ENCODE measurements around the gene PLA2G2F.

The PLA2G2F gene

DNA sequence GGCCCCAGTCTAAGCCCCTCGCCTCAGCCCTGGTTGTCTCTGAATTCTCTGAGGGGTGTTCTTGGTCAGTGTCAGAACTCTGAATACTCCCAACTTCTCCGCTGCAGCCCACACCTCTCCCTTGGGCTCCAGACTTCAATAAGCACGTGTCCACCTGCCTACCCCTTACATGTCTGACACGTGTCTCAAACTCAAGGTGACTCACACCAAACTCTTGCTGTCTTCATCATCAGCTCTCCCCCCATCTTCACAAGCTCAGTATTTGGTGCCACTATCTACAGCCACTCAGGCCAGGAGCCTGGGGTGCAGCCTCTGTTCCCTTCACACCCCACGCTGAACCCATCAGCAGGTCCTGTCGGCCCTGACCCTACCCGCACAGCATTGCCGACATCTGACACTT is 28.0 kb downstream of the PLA2G2F start:
- Histone ChIP-seq H3K36me3 (ENCODE audit: control insufficient read depth, insufficient read depth, low read length) (no peaks in the 10 kb centered on the region), H3K27ac (ENCODE audit: insufficient read depth, low read length, poor library complexity, severe bottlenecking) (no peak overlapping the region), H3K9me3 (ENCODE audit: control insufficient read depth, low read length) (no peaks in the 10 kb centered on the region), H3K27me3 (replicated peaks; ENCODE audit: control insufficient read depth, insufficient read depth, low read length, poor library complexity, severe bottlenecking) (no peaks in the 10 kb centered on the region), H3K4me3 (ENCODE audit: insufficient read depth, low read depth, low read length, poor library complexity, severe bottlenecking) (no peak overlapping the region), H3K4me1 (ENCODE audit: control insufficient read depth, insufficient read depth, low read length, poor library complexity, severe bottlenecking) (peaks cover 7% of the 10 kb centered on the region)
- no peak for DNase-seq

DNA sequence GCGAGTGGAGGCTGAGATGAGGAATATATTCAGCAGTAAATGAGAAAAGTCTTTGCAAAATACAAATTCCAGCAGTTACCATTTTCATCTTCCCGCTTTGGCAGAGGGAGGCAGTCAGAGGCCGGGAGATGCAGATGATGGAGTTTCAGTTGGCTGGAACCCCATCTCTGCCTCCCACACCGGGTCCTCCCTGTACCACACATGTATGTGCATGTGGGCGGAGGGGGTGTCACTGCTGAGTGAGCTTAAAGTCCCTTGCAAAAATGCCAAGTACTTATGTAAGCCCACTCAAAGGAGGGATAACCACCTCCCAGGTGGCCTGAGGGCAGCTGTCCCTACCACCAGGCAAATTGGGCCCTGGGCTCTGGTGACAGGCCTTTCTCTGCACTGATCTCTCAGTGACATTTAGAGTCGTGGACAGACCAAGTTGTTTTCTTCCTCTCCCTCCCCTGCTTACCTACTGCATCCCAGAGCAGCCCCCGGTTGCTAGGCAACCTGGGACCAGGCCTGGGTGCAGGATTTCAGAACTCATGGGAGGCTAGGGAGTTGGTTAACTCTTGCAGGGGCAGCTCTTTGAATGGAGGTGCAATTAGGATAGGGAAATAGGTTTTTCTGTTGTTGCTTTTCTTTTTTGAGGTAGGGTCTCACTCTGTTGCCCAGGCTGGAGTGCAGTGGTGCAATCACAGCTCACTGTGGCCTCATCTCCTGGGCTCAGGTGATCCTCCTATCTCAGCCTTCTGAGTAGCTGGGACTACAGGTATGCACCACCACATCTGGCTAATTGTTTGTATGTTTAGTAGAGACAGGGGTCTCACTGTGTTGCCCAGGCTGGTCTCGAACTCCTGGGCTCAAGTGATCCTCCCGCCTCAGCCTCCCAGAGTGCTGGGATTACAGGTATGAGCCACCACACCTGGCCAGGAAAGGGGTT is 29.7 kb downstream of the PLA2G2F start:
- no peaks in the 10 kb centered on the region for H3K27me3 ChIP-seq (replicated peaks; ENCODE audit: control insufficient read depth, insufficient read depth, low read length, poor library complexity, severe bottlenecking)

DNA sequence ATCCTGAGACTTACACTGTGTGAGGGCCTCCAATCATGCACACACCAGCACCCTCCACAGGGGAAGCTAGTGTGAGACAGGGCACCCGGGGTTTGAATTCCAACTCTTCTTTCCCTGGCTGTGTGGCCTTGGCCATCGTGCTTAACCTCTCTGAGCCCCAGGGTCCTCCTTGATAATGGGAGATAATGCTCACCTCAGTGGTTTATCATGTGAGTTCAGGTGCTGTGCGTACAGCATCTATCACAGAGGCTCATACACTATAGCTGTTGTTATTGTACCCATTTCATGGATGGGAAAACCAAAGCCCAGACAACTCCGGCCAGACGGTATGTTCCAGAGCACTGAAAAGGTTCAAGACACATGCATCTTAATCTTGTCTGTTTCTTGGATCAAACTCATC is 30.8 kb downstream of the PLA2G2F start:
- H3K36me3 ChIP-seq (ENCODE audit: control insufficient read depth, insufficient read depth, low read length), result no peaks in the 10 kb centered on the region
- H3K4me3 ChIP-seq (ENCODE audit: insufficient read depth, low read depth, low read length, poor library complexity, severe bottlenecking), result no peak overlapping the region
- no peak overlapping the region for H3K27ac ChIP-seq (ENCODE audit: insufficient read depth, low read length, poor library complexity, severe bottlenecking)
- DNase-seq, result no peak
- peaks cover 10% of the 10 kb centered on the region for H3K4me1 ChIP-seq (ENCODE audit: control insufficient read depth, insufficient read depth, low read length, poor library complexity, severe bottlenecking)
- no peaks in the 10 kb centered on the region for H3K27me3 ChIP-seq (replicated peaks; ENCODE audit: control insufficient read depth, insufficient read depth, low read length, poor library complexity, severe bottlenecking)
- no peaks in the 10 kb centered on the region for H3K9me3 ChIP-seq (ENCODE audit: control insufficient read depth, low read length)

More for the DNA sequence above, 29.7 kb downstream of the PLA2G2F start:
- Histone ChIP-seq H3K36me3 (ENCODE audit: control insufficient read depth, insufficient read depth, low read length) (no peaks in the 10 kb centered on the region), H3K4me3 (ENCODE audit: insufficient read depth, low read depth, low read length, poor library complexity, severe bottlenecking) (no peak overlapping the region), H3K9me3 (ENCODE audit: control insufficient read depth, low read length) (no peaks in the 10 kb centered on the region), H3K27ac (ENCODE audit: insufficient read depth, low read length, poor library complexity, severe bottlenecking) (no peak overlapping the region), H3K4me1 (ENCODE audit: control insufficient read depth, insufficient read depth, low read length, poor library complexity, severe bottlenecking) (peaks cover 10% of the 10 kb centered on the region)
- no peak for DNase-seq

DNA sequence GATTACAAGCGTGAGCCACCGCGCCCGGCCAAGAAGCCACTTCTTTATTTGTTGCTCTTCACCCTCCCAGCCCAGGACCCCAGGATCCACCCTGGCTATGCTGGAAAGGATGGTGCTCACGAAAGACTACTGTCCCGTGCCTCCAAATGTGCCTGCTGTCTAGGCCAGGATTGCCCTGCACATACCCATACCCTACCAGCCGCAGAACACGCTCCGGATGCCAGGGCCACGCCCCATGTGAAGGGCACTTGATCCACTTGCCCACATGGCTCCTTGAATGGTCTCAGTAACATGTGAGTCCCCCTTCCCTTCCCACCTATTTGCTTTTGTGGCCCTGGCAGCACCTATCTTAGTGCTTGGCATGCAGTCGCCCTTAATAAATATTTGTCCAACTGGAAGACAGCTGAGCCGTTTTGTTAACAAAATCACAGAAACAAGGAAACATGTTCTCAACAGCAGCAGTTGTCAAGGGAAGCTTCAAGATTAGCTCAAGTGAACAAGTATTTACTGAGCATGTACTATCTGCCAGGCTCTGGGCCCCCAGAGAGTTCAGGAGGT is 33.0 kb downstream of the PLA2G2F start:
- Histone ChIP-seq H3K27me3 (replicated peaks; ENCODE audit: control insufficient read depth, insufficient read depth, low read length, poor library complexity, severe bottlenecking) (no peaks in the 10 kb centered on the region), H3K9me3 (ENCODE audit: control insufficient read depth, low read length) (no peaks in the 10 kb centered on the region), H3K36me3 (ENCODE audit: control insufficient read depth, insufficient read depth, low read length) (no peaks in the 10 kb centered on the region), H3K27ac (ENCODE audit: insufficient read depth, low read length, poor library complexity, severe bottlenecking) (no peak overlapping the region), H3K4me1 (ENCODE audit: control insufficient read depth, insufficient read depth, low read length, poor library complexity, severe bottlenecking) (peaks cover 10% of the 10 kb centered on the region), H3K4me3 (ENCODE audit: insufficient read depth, low read depth, low read length, poor library complexity, severe bottlenecking) (no peak overlapping the region)
- DNase-seq, result no peak

DNA sequence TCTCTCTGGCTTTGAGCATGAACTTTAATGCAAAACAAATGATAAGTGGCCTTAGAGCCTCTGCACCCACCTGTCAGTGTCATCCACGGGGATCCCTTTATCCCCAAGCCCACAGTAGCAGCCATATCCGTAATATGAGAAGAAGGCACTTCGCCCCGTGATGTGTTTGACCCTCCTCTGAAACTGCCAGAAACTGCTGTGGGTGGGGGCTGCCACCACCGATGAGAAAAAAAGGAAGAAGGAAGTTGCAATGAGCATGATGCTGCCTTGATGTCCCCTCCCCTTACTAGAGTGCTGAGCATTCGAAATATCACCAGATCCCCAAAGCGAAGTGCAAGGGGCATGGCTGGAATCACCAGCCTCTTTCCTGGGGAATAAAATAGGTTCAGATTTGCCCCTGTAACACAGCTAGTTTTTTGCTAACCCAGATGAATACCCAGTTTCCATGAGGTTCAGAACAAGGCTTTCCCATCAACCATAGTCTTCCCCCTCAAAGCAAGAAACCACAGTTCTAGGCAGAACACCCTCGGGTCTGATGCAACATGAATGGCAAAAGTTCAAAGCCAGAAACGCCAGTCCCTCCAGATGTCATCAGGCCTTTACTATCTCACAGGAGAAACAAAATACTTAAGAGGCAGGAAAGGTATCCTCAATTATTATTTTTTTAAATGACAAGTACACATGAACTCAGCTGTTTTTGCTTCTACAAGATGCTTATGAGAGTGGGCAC is 36.0 kb downstream of the PLA2G2F start:
- no peak for DNase-seq
- no peak overlapping the region for H3K4me3 ChIP-seq (ENCODE audit: insufficient read depth, low read depth, low read length, poor library complexity, severe bottlenecking)
- H3K4me1 ChIP-seq (ENCODE audit: control insufficient read depth, insufficient read depth, low read length, poor library complexity, severe bottlenecking), result peaks cover 10% of the 10 kb centered on the region
- no peaks in the 10 kb centered on the region for H3K27me3 ChIP-seq (replicated peaks; ENCODE audit: control insufficient read depth, insufficient read depth, low read length, poor library complexity, severe bottlenecking)
- no peak overlapping the region for H3K27ac ChIP-seq (ENCODE audit: insufficient read depth, low read length, poor library complexity, severe bottlenecking)
- H3K36me3 ChIP-seq (ENCODE audit: control insufficient read depth, insufficient read depth, low read length), result no peaks in the 10 kb centered on the region
- H3K9me3 ChIP-seq (ENCODE audit: control insufficient read depth, low read length), result no peaks in the 10 kb centered on the region

DNA sequence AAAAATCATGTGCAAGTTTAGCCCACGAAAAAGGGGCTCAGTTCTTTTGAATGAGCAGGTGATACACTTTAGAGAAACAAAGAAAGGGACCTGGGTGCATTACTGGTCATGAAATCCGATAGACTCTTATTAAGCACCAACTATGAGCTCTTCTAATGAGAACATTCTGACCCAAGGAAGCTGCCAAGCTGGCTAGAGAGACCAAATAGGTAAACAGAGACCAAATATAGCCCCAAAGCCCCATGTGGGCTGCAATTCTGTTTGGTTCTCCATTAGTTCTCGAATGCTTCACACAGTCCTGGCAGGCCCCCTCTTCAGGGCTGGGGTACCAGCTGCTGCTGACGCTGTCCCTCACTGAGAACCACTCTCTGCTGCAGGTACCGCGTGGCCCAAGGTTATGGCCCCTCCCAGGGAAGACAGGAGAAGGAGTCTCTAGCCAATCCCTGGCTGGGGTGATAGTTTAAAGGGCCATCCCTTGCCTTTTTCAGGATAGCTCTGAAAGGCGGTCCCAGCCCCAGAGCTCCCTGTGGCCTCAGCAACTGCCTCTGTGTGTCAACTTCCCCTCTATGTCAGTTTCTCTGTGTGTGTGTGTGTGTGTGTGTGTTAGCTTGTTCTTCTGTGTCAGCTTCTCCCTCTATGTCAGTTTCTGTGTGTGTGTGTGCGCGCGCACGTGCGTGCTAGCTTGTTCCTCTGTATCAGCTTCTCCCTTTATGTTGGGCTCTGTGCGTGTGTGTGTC is 39.7 kb downstream of the PLA2G2F start:
- Histone ChIP-seq H3K4me3 (ENCODE audit: insufficient read depth, low read depth, low read length, poor library complexity, severe bottlenecking) (no peak overlapping the region), H3K27me3 (replicated peaks; ENCODE audit: control insufficient read depth, insufficient read depth, low read length, poor library complexity, severe bottlenecking) (no peaks in the 10 kb centered on the region), H3K4me1 (ENCODE audit: control insufficient read depth, insufficient read depth, low read length, poor library complexity, severe bottlenecking) (no peaks in the 10 kb centered on the region), H3K36me3 (ENCODE audit: control insufficient read depth, insufficient read depth, low read length) (no peaks in the 10 kb centered on the region), H3K27ac (ENCODE audit: insufficient read depth, low read length, poor library complexity, severe bottlenecking) (no peak overlapping the region), H3K9me3 (ENCODE audit: control insufficient read depth, low read length) (no peaks in the 10 kb centered on the region)
- DNase-seq, result no peak

DNA sequence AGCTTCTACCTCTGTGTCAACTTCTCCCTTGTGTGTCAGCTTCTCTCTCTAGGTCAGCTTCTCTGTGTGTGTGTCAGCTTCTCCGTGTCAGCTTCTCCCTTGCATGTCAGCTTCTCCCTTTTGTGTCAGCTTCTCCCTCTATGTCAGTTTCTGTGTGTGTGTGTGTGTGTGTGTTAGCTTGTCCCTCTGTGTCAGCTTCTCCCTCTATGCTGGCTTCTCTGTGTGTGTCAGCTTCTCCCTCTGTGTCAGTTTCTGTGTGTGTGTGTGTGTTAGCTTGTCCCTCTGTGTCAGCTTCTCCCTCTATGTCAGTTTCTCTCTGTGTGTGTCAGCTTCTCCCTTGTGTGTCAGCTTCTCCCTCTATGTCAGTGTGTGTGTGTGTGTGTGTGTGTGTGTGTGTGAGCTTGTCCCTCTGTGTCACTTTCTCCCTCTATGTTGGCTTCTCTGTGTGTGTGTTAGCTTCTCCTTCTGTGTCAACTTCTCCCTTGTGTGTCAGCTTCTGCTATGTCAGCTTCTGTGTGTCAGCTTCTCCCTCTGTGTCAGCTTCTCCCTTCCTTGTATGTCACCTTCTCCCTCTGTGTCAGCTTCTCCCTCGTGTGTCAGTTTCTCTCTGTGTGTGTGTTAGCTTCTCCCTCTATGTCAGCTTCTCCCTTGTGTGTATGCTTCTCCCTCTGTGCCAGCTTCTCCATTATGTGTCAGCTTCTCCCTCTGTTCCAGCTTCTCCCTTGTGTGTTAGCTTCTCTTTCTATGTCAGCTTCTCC is 40.4 kb downstream of the PLA2G2F start:
- no peak overlapping the region for H3K4me3 ChIP-seq (ENCODE audit: insufficient read depth, low read depth, low read length, poor library complexity, severe bottlenecking)
- no peak for DNase-seq
- H3K36me3 ChIP-seq (ENCODE audit: control insufficient read depth, insufficient read depth, low read length), result no peaks in the 10 kb centered on the region
- H3K27me3 ChIP-seq (replicated peaks; ENCODE audit: control insufficient read depth, insufficient read depth, low read length, poor library complexity, severe bottlenecking), result no peaks in the 10 kb centered on the region
- no peaks in the 10 kb centered on the region for H3K4me1 ChIP-seq (ENCODE audit: control insufficient read depth, insufficient read depth, low read length, poor library complexity, severe bottlenecking)
- no peaks in the 10 kb centered on the region for H3K9me3 ChIP-seq (ENCODE audit: control insufficient read depth, low read length)
- no peak overlapping the region for H3K27ac ChIP-seq (ENCODE audit: insufficient read depth, low read length, poor library complexity, severe bottlenecking)

DNA sequence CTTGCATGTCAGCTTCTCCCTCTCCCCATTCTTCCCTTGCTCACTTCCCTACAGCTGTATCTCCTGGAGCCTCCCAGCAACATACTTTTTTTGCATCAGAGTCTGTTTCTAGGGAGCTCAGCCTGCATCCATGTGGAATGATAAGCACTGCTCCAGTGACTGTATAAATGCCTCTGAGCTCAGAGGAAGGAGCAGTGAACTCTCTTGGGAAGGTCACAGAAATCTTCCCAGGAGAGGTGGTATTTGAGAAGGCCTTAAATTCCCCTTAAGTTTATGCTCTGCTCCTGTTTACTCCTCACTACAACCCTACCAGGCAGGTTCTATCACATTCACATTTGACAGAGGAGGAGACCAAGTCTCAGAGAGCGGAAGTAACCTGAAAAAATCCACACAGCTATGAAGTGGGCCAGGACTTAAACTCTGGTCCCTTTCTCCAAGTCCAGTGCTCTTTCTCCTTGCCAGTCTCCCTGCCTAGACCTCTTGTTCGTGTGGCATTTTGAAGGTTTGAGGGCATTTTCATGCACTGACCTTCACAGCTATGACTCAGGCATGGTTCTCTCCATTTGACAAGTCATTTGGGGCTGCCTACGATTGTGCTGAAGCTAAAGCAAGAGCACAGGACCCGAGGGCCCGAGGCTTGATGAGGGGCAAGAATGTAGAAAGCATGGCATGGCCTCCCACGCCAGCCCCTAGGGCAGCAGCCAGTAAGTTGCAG is 41.2 kb downstream of the PLA2G2F start:
- Histone ChIP-seq H3K9me3 (ENCODE audit: control insufficient read depth, low read length) (no peaks in the 10 kb centered on the region), H3K4me3 (ENCODE audit: insufficient read depth, low read depth, low read length, poor library complexity, severe bottlenecking) (no peak overlapping the region), H3K4me1 (ENCODE audit: control insufficient read depth, insufficient read depth, low read length, poor library complexity, severe bottlenecking) (peaks cover 7% of the 10 kb centered on the region), H3K27me3 (replicated peaks; ENCODE audit: control insufficient read depth, insufficient read depth, low read length, poor library complexity, severe bottlenecking) (no peaks in the 10 kb centered on the region), H3K27ac (ENCODE audit: insufficient read depth, low read length, poor library complexity, severe bottlenecking) (no peak overlapping the region), H3K36me3 (ENCODE audit: control insufficient read depth, insufficient read depth, low read length) (no peaks in the 10 kb centered on the region)
- DNase-seq, result no peak

DNA sequence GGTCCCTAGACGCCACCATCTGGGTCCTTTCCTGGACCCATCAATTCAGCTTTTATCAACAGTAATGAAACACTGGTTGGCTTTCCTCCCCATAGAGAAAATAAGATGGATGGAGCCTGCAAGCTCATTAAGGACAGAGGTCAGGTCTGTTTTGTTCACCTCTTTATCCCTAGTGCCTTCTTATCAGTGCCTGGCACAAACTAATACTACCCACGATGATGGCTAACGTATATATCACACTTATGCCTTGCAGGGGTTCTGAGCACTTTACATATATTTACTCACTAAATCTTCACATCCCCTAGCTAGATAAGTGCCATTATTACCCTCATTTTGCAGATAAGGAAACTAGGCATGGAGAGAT is 41.7 kb downstream of the PLA2G2F start:
- no peak for DNase-seq
- H3K4me3 ChIP-seq (ENCODE audit: insufficient read depth, low read depth, low read length, poor library complexity, severe bottlenecking), result no peak overlapping the region
- H3K9me3 ChIP-seq (ENCODE audit: control insufficient read depth, low read length), result no peaks in the 10 kb centered on the region
- peaks cover 11% of the 10 kb centered on the region for H3K4me1 ChIP-seq (ENCODE audit: control insufficient read depth, insufficient read depth, low read length, poor library complexity, severe bottlenecking)
- no peaks in the 10 kb centered on the region for H3K27me3 ChIP-seq (replicated peaks; ENCODE audit: control insufficient read depth, insufficient read depth, low read length, poor library complexity, severe bottlenecking)
- H3K27ac ChIP-seq (ENCODE audit: insufficient read depth, low read length, poor library complexity, severe bottlenecking), result no peak overlapping the region
- no peaks in the 10 kb centered on the region for H3K36me3 ChIP-seq (ENCODE audit: control insufficient read depth, insufficient read depth, low read length)
